ENCODE data around the gene SH3GLB2.
"Not testable (repeated sequence)": the region's sequence is repeated elsewhere in the genome, so short reads cannot be mapped to it uniquely, and the experiment has no call there.

SH3GLB2 gene

DNA sequence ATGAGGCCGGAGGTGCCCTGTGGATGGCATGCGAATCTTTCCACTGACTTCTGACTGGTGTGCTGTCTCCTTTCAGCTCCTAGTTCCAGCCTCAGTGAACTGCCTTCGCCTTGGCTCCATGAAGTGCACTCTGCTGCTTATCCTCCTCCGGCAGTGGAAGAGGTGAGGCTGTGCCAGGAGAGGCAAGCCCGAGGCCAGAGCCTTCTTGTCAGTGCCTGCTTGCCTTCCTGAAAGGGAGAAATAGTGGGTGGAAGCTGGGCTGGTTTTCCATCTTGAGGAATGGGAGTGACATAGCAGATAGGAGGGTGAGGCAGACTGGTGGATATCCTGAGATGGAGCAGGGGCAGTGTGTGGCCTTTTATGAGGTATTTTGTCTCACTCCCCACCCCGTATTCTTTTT is 29.7 kb downstream of the SH3GLB2 start:
- DNase-seq (ENCODE audit: low read depth): no peak

DNA sequence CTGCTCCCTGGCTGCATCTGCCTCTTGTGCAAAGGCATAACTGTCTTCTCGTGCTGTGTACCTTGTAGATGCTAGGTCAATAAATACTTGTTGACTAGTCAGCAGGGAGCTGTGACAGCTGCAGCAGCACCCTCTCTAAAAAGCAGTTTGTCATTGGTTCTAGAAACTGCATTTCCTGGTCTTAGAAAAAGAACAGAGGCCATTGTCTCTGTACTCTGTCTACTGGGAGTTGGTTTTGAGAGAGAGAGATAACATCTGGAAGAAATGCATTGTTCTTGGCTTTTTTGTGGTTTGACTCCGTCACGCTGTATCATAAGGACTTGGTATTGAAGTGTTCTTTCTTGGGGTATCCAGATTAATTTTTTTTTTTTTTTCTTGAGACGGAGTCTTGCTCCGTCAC is 32.3 kb downstream of the SH3GLB2 start:
- no peak for DNase-seq (ENCODE audit: low read depth)

DNA sequence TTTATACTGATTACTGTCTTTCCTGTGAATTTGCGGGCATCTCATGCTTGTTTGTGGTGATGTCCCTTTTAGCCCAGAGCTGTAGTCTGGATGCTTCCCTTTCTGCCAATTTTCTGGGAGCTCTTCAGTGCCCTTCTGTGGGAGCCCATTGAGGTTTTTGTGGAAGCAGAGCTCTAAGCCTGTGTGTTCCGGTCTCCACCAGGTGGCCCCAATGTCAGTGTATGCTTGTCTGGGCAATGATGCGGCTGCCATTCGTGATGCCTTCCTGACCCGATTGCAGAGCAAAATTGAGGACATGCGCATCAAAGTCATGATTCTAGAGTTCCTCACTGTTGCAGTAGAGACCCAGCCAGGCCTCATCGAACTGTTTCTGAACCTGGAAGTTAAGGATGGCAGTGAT is 35.1 kb downstream of the SH3GLB2 start:
- no peak for DNase-seq (ENCODE audit: low read depth)

DNA sequence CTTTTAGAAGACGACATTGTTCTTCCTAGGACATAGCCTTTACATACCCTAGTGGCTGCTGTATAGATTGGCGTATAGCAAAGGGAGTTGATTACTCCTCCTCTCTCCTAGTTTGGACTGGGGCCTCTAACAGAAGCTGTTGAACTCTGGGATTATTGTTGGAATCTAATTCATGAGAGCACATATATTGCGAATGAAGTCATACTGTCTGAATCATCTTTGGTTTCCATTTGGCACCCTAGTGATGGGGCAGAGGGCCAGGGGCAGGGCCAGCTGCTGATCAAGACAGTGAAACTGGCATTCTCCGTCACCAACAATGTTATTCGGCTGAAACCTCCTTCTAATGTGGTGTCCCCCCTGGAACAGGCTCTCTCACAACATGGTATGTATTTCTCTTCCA is 40.3 kb downstream of the SH3GLB2 start:
- DNase-seq (ENCODE audit: low read depth): no peak

DNA sequence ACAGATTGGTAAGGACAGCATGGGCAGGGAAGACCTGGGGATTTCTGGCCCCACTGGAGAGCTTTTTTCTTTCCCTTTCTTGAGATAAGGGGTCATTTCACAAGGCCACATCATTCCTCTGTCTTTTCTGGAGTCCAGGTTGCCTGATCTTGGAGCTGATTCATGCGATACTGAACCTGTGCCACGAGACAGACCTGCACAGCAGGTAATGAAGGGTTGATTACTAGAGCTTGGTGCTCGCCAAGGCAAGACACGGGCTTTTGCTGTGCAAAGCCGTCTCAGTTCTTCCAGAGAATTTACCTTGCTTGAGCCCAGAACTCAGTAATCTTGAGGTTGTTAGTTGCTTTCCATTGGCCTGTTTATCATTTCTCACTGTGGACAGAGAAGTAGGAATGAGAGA is 41.5 kb downstream of the SH3GLB2 start:
- no peak for DNase-seq (ENCODE audit: low read depth)

DNA sequence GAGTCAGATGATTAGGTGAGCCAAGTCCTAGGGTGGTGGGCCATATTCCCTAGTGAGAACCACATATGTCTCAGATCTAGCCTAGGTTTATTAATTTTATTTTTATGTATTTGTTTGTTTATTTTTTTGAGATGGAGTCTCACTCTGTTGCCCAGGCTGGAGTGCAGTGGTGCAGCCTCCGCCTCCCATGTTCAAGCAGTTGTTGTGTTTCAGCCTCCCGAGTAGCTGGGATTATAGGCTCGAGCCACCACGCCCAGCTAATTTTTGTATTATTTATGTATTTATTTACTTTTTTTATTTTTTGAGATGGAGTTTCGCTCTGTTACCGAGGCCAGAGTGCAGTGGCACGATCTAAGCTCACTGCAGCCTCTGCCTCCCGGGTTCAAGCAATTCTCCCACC is 44.6 kb downstream of the SH3GLB2 start:
- DNase-seq (ENCODE audit: low read depth): no peak

DNA sequence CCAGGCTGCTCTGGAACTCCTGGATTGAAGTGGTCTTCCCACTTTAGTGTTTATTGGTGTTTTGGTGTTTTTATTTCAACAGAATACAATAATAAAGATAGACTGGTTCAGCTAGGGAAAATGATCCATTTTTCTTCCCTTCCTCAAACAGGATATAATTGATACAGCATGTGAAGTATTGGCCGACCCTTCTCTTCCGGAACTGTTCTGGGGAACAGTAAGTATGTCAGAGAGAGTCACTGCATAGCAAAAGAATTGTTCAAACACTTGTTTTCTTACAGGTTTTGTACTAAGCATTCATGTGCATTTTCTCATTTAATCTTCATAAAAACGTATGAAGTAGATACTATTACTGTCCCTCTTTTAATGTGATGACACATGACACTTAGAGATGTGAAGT is 49.0 kb downstream of the SH3GLB2 start:
- DNase-seq (ENCODE audit: low read depth): no peak

DNA sequence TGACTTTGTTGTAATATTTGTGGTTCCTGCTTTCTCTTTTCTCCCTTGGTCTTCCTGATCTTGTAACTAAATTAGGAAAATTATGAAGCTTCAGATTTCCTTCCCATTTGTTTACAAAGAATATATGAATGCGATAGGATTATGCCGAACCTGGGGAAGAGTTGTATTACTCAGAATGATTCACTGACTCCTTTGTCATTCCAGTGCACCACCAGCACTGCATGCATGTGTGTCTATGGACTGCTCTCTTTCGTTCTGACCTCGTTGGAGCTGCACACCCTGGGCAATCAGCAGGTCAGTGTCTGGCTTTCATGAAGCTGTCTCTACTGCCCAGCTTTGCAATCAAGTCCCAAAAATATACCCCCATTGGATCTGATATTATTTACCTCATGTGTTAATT is 55.2 kb downstream of the SH3GLB2 start:
- no peak for DNase-seq (ENCODE audit: low read depth)

DNA sequence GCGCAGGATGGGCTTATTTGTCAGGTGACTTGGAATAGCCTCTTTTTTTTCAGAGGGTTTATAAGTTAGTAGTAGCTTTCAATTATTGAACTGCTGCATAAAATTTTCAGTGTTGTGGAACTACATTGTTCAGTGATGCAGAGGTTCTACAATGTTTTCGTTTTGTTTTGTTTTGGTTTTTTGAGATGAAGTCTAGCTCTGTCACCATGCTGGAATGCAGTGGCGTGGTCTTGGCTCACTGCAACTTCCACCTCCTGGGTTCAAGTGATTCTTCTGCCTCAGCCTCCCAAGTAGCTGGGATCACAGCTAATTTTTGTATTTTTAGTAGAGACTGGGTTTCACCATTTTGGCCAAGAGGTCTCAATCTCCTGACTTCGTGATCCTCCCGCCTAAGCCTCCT is 58.6 kb downstream of the SH3GLB2 start:
- DNase-seq (ENCODE audit: low read depth): no peak

DNA sequence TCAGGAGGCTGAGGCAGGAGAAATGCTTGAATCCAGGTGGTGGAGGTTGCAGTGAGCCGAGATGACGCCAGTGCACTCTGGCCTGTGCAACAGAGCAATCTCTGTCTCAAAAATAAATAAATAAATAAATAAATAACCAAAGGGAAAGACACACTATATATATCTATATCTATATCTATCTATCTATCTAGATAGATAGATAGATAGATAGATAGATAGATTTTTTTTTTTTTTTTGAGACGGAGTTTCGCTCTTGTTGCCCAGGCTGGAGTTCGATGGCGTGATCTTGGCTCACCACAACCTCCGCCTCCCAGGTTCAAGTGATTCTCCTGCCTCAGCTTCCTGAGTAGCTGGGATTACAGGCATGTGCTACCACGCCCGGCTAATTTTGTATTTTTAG is 66.7 kb downstream of the SH3GLB2 start:
- DNase-seq (ENCODE audit: low read depth): not testable (repeated sequence)
